ENCODE results near the gene HOXB3. TPM values are rescaled to one million over a fixed set of nuclear protein-coding genes. Genes with fewer than 3 reads are reported as not detected.
"Not testable (repeated sequence)": the region's sequence is repeated elsewhere in the genome, so short reads cannot be mapped to it uniquely, and the experiment has no call there.

HOXB3 gene
- total RNA-seq, 8 experiments from 2014 or later, result 20.6 to 111 (median 52.1) TPM

DNA sequence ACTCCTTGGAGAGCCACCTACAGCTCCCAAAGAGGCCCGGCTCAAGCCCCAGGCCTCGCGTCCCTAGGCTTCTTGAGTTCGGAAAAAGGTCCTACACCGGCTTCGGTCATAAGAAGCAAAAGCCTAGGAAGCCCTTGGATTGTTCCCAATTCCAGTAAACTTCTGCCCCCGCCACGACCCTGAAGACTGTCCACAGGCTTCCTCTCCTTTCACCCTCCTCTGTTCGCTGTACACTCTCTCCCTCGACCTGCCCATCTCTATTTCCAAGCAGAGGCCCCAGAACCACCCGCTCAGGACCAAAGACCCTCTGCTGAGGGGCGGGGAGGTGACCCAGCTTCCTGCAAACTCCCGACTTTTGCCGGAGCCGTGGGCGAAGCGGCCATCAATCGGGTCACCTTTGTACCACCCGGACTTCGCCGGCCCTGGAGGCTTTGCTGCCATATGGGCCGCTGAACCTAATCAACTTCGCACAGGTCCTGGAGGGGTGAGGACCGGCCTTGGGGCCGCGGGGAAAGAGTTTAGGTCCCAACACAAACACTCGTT, 47.9 kb downstream of the HOXB3 start:
- H3K4me1 ChIP-seq (replicated peaks in 1 of 2), result peaks cover 34 to 50% of the 10 kb centered on the region in 2 donors
- H3K4me3 ChIP-seq, result peak overlapping the region; percentile 56 to 93 (median 80)
- ATAC-seq (replicated peaks in 6 of 8), result peak in 7 of 8 experiments; percentile 0 to 12 (median 4)
- peak overlapping the region; percentile 96 to 99 for H3K27ac ChIP-seq
- in situ Hi-C loops (cut with MboI; ENCODE audit: low pct_unique_long_range_greater_than_20kb in 2 of 9, low sequenced_read_pairs in 9 of 9, unreplicated experiment in 9 of 9), result no loop called here
- WGBS, 10 experiments, result 0 to 5% (median 0%) methylated on average over 3 to 16 of the region's 27 CpGs; no CpG with 5 or more reads in 1 of the 10 experiments

DNA sequence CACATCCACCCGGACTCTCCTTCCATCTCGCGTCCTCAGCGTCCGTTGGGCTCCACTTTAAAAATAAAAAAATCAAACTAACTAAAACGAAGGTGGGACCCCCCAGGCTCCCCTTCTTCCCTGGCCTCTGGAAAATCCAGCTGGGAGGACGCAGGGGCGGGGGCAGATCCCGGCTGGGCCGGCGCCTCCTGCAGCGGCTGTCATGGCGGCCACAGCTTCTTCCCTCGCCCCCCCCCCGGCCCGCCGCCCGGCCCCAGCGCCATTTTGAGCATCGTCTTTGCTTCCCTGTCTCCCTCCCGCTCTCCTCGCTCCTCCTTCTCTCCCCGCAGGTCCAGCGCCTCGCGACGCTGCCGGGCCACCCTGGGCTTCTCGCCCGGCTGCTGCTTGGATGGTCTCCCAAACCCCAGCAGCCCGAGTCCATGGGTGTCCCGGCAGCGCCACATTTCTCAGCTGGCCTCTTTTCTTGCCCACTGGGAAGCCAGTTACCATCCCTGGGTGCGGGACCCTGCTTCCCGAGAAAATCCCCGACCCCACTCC, 48.4 kb downstream of the HOXB3 start:
- 0 to 17% (median 0%) methylated on average over 1 to 6 of the region's 36 CpGs; no CpG with 5 or more reads in 5 of the 10 experiments for WGBS, 10 experiments
- peak overlapping the region; percentile 56 to 93 (median 80) for H3K4me3 ChIP-seq
- peak; percentile 20 to 43 (median 31) for ATAC-seq (replicated peaks in 6 of 8)
- in situ Hi-C loops (cut with MboI; ENCODE audit: low pct_unique_long_range_greater_than_20kb in 2 of 9, low sequenced_read_pairs in 9 of 9, unreplicated experiment in 9 of 9), result no loop called here
- H3K4me1 ChIP-seq (replicated peaks in 1 of 2), result peaks cover 28 to 45% of the 10 kb centered on the region in 2 donors
- peak overlapping the region; percentile 96 to 99 for H3K27ac ChIP-seq

- WGBS, 10 experiments, result 0 to 43% (median 0%) methylated on average over 2 to 5 of the region's 12 CpGs; no CpG with 5 or more reads in 2 of the 10 experiments
- H3K4me1 ChIP-seq (replicated peaks in 1 of 2), result peaks cover 23 to 40% of the 10 kb centered on the region in 2 donors
- H3K27ac ChIP-seq, result peak overlapping the region; percentile 96 to 99
- ATAC-seq (replicated peaks in 6 of 8), result peak; percentile 4 to 19 (median 8)
- H3K4me3 ChIP-seq, result peak overlapping the region; percentile 56 to 93 (median 80)
- in situ Hi-C loops (cut with MboI; ENCODE audit: low pct_unique_long_range_greater_than_20kb in 2 of 9, low sequenced_read_pairs in 9 of 9, unreplicated experiment in 9 of 9), result no loop called here
Measured at GRCh38 chr17:48541036-48541576, 48.9 kb downstream of the HOXB3 start.

- Histone ChIP-seq H3K4me1 (replicated peaks in 1 of 2) (peaks cover 14 to 31% of the 10 kb centered on the region in 2 donors), H3K4me3 (peak overlapping the region; percentile 56 to 93 (median 80)), H3K27ac (peak overlapping the region in 1 of 2 donors; percentile 99)
- in situ Hi-C loops (cut with MboI; ENCODE audit: low pct_unique_long_range_greater_than_20kb in 2 of 9, low sequenced_read_pairs in 9 of 9, unreplicated experiment in 9 of 9), result no loop called here
- 30 to 86% (median 60%) methylated on average over 1 of the region's 1 CpG; no CpG with 5 or more reads in 5 of the 10 experiments for WGBS, 10 experiments
- ATAC-seq (replicated peaks in 6 of 8), result no peak
Measured at GRCh38 chr17:48540213-48540612, 49.8 kb downstream of the HOXB3 start.

DNA sequence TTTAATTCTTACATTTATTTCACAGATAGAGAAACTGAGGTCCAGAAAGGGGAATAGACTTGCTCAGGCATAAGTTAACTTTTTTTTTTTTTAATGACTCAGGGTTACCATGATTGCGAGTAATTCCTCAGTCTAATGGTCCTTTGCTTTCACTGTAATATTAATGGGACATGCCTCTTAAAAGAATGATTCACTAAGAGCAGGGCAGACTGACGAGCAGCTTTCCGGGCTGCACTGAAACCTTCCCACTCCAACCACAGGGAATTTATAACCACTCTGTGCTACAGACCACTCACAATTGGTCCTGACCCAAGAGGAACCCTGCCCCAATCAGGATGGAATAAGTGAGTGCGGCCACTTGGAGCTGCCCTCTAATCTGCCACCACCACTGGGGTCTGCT, 50.9 kb downstream of the HOXB3 start:
- Histone ChIP-seq H3K27ac (peak overlapping the region in 1 of 2 donors; percentile 99), H3K4me1 (replicated peaks in 1 of 2) (peaks cover 12 to 29% of the 10 kb centered on the region in 2 donors), H3K4me3 (peak overlapping the region in 3 of 5 donors; percentile 2 to 14 (median 3))
- in situ Hi-C loops (cut with MboI; ENCODE audit: low pct_unique_long_range_greater_than_20kb in 2 of 9, low sequenced_read_pairs in 9 of 9, unreplicated experiment in 9 of 9), result no loop called here
- WGBS, 10 experiments, result 0 to 71% (median 44%) methylated on average over 1 to 4 of the region's 4 CpGs; no CpG with 5 or more reads in 3 of the 10 experiments
- peak in 5 of 8 experiments; percentile 38 to 62 (median 55) for ATAC-seq (replicated peaks in 6 of 8)

GRCh38 chr17:48537316-48537715, 52.7 kb downstream of the HOXB3 start:
- Histone ChIP-seq H3K4me1 (replicated peaks in 1 of 2) (peaks cover 30 to 45% of the 10 kb centered on the region in 2 donors), H3K4me3 (no peak overlapping the region), H3K27ac (no peak overlapping the region)
- no peak for ATAC-seq (replicated peaks in 6 of 8)
- in situ Hi-C loops (cut with MboI; ENCODE audit: low pct_unique_long_range_greater_than_20kb in 2 of 9, low sequenced_read_pairs in 9 of 9, unreplicated experiment in 9 of 9), result no loop called here
- 78 to 100% (median 100%) methylated on average over 2 to 3 of the region's 3 CpGs; no CpG with 5 or more reads in 7 of the 10 experiments for WGBS, 10 experiments

- 0 to 100% (median 82%) methylated on average over 1 to 7 of the region's 9 CpGs for WGBS, 10 experiments
- not testable (repeated sequence) for H3K4me3 ChIP-seq
Measured at GRCh38 chr17:48535793-48536559, 54.1 kb downstream of the HOXB3 start.

GRCh38 chr17:48532261-48532660, 57.8 kb downstream of the HOXB3 start:
- peak overlapping the region in 1 of 2 donors; percentile 84 for H3K27ac ChIP-seq
- peaks cover 66% of the 10 kb centered on the region in 2 donors for H3K4me1 ChIP-seq (replicated peaks in 1 of 2)
- 40 to 93% (median 47%) methylated on average over 1 to 4 of the region's 8 CpGs; no CpG with 5 or more reads in 4 of the 10 experiments for WGBS, 10 experiments
- in situ Hi-C loops (cut with MboI; ENCODE audit: low pct_unique_long_range_greater_than_20kb in 2 of 9, low sequenced_read_pairs in 9 of 9, unreplicated experiment in 9 of 9), result no loop called here
- no peak overlapping the region for H3K4me3 ChIP-seq
- ATAC-seq (replicated peaks in 6 of 8), result no peak

More at GRCh38 chr17:48535793-48536559, 54.1 kb downstream of the HOXB3 start:
- H3K4me1 ChIP-seq (replicated peaks in 1 of 2), result peaks cover 43 to 58% of the 10 kb centered on the region in 2 donors
- ATAC-seq (replicated peaks in 6 of 8), result peak in 3 of 8 experiments; percentile 45 to 80 (median 73)
- H3K27ac ChIP-seq; in situ Hi-C loops (cut with MboI; ENCODE audit: low pct_unique_long_range_greater_than_20kb in 2 of 9, low sequenced_read_pairs in 9 of 9, unreplicated experiment in 9 of 9): not testable (repeated sequence)

GRCh38 chr17:48530887-48531272, 59.2 kb downstream of the HOXB3 start, which contains the start of gene HOXB1:
Gene HOXB1, minus strand, starts transcription at chr17:48531011. Its CDS starts 107 bp downstream, at chr17:48530904.
- peak within 1 kb of the TSS; percentile 75 to 84 for H3K27ac ChIP-seq
- ATAC-seq (replicated peaks in 6 of 8), result peak in 5 of 8 experiments; percentile 24 to 57 (median 50)
- in situ Hi-C loops (cut with MboI; ENCODE audit: low pct_unique_long_range_greater_than_20kb in 2 of 9, low sequenced_read_pairs in 9 of 9, unreplicated experiment in 9 of 9), result no loop called here

GRCh38 chr17:48530208-48530886, 59.7 kb downstream of the HOXB3 start:
- in situ Hi-C loops (cut with MboI; ENCODE audit: low pct_unique_long_range_greater_than_20kb in 2 of 9, low sequenced_read_pairs in 9 of 9, unreplicated experiment in 9 of 9), result no loop called here
- peak in 5 of 8 experiments; percentile 31 to 54 (median 41) for ATAC-seq (replicated peaks in 6 of 8)
- Histone ChIP-seq H3K4me1 (replicated peaks in 1 of 2) (peaks cover 82 to 84% of the 10 kb centered on the region in 2 donors), H3K4me3 (peak overlapping the region in 4 of 5 donors; percentile 2 to 22 (median 13)), H3K27ac (peak overlapping the region; percentile 75 to 84)
- 0 to 95% (median 9%) methylated on average over 1 to 13 of the region's 37 CpGs; no CpG with 5 or more reads in 4 of the 10 experiments for WGBS, 10 experiments

More at GRCh38 chr17:48530887-48531272, 59.2 kb downstream of the HOXB3 start, which contains the start of gene HOXB1:
- WGBS, 10 experiments, result 0 to 100% (median 8%) methylated on average over 2 to 6 of the region's 15 CpGs; no CpG with 5 or more reads in 5 of the 10 experiments
- H3K4me3 ChIP-seq, result peak within 1 kb of the TSS in 4 of 5 donors; percentile 2 to 22 (median 13)
- H3K4me1 ChIP-seq (replicated peaks in 1 of 2), result peaks cover 79 to 80% of the 10 kb centered on the region in 2 donors

GRCh38 chr17:48529683-48530009, 60.4 kb downstream of the HOXB3 start:
- Histone ChIP-seq H3K4me1 (replicated peaks in 1 of 2) (peaks cover 84% of the 10 kb centered on the region in 2 donors), H3K27ac (peak overlapping the region; percentile 58 to 84), H3K4me3 (peak overlapping the region in 2 of 5 donors; percentile 16 to 22)
- no peak for ATAC-seq (replicated peaks in 6 of 8)
- 20 to 83% (median 25%) methylated on average over 1 to 7 of the region's 11 CpGs; no CpG with 5 or more reads in 5 of the 10 experiments for WGBS, 10 experiments
- in situ Hi-C loops (cut with MboI; ENCODE audit: low pct_unique_long_range_greater_than_20kb in 2 of 9, low sequenced_read_pairs in 9 of 9, unreplicated experiment in 9 of 9), result no loop called here

Data from motor neuron (in vitro differentiated cells).